Glutamatergic neuron (in vitro differentiated cells): ENCODE results near the gene RPAP3. TPM values are rescaled to one million over a fixed set of nuclear protein-coding genes. Genes with fewer than 3 reads are reported as not detected.

Experiments
- DNase-seq: peaks from one replicate; pipeline ENCODE4 v3.0.0; 2022
- H3K27ac Mint-ChIP-seq: one replicate; pipeline ENCODE4 v1.8.0; 2020; ENCODE audit warnings: mild to moderate bottlenecking, mixed read lengths, inconsistent platforms; ENCODE audit not compliant: unreplicated experiment
- H3K27me3 Mint-ChIP-seq: one replicate; pipeline ENCODE4 v1.8.0; 2020; ENCODE audit warnings: mild to moderate bottlenecking, moderate library complexity, mixed read lengths, inconsistent platforms; ENCODE audit not compliant: unreplicated experiment
- H3K36me3 Mint-ChIP-seq: one replicate; pipeline ENCODE4 v1.8.0; 2020; ENCODE audit warnings: mild to moderate bottlenecking, mixed read lengths, inconsistent platforms; ENCODE audit not compliant: unreplicated experiment
- H3K4me1 Mint-ChIP-seq: one replicate; pipeline ENCODE4 v1.8.0; 2020; ENCODE audit warnings: mild to moderate bottlenecking, low read depth, mixed read lengths, inconsistent platforms; ENCODE audit not compliant: unreplicated experiment
- H3K4me3 Mint-ChIP-seq: one replicate; pipeline ENCODE4 v1.8.0; 2020; ENCODE audit warnings: mild to moderate bottlenecking, mixed read lengths, inconsistent platforms; ENCODE audit not compliant: unreplicated experiment
- H3K9me3 Mint-ChIP-seq: one replicate; pipeline ENCODE4 v1.8.0; 2020; ENCODE audit warnings: mild to moderate bottlenecking, moderate library complexity, mixed read lengths, inconsistent platforms; ENCODE audit not compliant: unreplicated experiment
- total RNA-seq: library from RNA; stranded (reverse); fragmentation: NEBNext Ultra II Directional; extraction: Animal tissue kit (Norgen Biotek cat#: 25700); gene quantifications from one replicate; pipeline ENCODE4 v1.2.1, GENCODE V29; 2021; ENCODE audit not compliant: unreplicated experiment
- TF ChIP-seq, protein P1 (sequence below): fragments of 200-600 bp; sonication (generic); IDR thresholded peaks from one replicate; pipeline ENCODE4 v1.5.0; 2021; ENCODE audit not compliant: partially characterized antibody, unreplicated experiment

The RPAP3 gene
- total RNA-seq, 1 donor from 2014 or later: 29.5 TPM

- Mint-ChIP-seq H3K9me3 (peaks cover 4% of the 10 kb centered on the region), H3K27me3 (peaks cover 9% of the 10 kb centered on the region), H3K4me1 (no peaks in the 10 kb centered on the region), H3K4me3 (no peak overlapping the region), H3K36me3 (no peaks in the 10 kb centered on the region), H3K27ac (no peak overlapping the region)
- TF ChIP-seq, protein P1, sequence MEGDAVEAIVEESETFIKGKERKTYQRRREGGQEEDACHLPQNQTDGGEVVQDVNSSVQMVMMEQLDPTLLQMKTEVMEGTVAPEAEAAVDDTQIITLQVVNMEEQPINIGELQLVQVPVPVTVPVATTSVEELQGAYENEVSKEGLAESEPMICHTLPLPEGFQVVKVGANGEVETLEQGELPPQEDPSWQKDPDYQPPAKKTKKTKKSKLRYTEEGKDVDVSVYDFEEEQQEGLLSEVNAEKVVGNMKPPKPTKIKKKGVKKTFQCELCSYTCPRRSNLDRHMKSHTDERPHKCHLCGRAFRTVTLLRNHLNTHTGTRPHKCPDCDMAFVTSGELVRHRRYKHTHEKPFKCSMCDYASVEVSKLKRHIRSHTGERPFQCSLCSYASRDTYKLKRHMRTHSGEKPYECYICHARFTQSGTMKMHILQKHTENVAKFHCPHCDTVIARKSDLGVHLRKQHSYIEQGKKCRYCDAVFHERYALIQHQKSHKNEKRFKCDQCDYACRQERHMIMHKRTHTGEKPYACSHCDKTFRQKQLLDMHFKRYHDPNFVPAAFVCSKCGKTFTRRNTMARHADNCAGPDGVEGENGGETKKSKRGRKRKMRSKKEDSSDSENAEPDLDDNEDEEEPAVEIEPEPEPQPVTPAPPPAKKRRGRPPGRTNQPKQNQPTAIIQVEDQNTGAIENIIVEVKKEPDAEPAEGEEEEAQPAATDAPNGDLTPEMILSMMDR: no peak
- DNase-seq: no peak
Observed at GRCh38 chr12:47748899-47749298, 43.1 kb upstream of the RPAP3 start.

DNA sequence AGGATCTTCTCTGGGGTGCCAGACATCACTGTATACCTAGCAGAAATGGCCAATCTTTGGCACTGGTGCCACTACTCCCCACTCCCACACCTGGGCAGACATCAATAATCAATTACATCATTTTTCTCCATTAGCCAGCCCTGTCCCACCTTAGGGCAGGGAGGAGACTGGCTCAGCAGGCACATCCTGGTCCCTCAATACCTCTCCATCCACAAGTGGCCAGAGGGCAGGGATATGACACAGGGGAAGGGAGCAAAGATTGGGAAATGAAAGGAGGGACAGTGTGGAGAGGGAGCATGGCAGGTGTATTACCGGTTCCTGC lies 42.6 kb upstream of the RPAP3 start:
- TF ChIP-seq, protein P1: no peak
- peaks cover 13% of the 10 kb centered on the region for H3K27me3 Mint-ChIP-seq
- H3K9me3 Mint-ChIP-seq: peaks cover 6% of the 10 kb centered on the region
- DNase-seq: no peak
- H3K27ac Mint-ChIP-seq: no peak overlapping the region
- peaks cover 2% of the 10 kb centered on the region for H3K4me1 Mint-ChIP-seq
- H3K36me3 Mint-ChIP-seq: no peaks in the 10 kb centered on the region
- H3K4me3 Mint-ChIP-seq: no peak overlapping the region

DNA sequence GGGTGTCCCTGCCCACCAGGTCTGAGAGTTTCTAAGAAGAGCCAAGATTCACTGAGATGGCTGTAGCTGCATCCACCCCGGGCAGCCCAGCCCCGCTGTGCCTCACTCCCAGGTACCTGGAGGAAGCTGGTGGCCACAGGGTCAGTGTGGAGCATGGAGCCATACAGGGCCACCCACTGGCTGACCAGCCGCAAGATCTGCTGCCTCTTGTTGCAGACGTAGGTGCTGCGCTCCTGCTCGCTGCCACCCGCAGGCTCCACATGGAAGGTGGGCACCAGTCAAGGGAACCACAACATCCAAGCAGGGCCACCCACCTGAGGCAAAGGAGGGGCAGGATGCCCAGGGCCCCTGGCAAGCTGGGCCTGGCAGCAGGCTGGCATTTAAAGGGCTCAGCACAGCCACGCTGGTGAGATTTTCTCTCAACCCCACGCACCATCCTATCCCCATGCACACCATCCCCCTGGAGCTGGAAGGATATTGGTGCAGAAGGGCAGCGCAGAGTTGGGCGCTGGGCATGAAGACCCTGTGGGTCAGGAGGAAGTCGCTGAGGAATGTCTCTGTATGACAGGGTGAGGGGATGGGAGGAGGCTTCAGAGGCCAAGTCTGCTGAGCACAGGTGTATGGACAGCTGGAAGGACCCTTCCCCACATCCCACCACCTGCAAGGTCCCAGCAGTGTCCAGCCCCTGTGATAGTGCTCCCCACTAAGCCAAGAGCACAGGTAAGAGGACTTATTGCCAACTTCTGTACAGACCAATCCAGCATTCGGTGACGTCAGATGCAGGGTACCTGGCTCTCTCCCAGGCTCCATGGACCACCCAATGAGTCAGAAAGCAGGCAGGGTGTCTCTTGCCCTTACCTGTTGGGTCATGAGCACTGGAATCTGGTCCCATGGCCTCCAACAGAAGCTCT lies 42.0 kb upstream of the RPAP3 start:
- TF ChIP-seq, protein P1: no peak
- no peak overlapping the region for H3K4me3 Mint-ChIP-seq
- H3K9me3 Mint-ChIP-seq: peaks cover 11% of the 10 kb centered on the region
- peaks cover 8% of the 10 kb centered on the region for H3K4me1 Mint-ChIP-seq
- H3K27me3 Mint-ChIP-seq: peaks cover 17% of the 10 kb centered on the region
- DNase-seq: no peak
- no peaks in the 10 kb centered on the region for H3K36me3 Mint-ChIP-seq
- no peak overlapping the region for H3K27ac Mint-ChIP-seq

GRCh38 chr12:47747126-47747525 lies 41.3 kb upstream of the RPAP3 start:
- TF ChIP-seq, protein P1: no peak
- DNase-seq: no peak
- Mint-ChIP-seq H3K4me1 (peaks cover 9% of the 10 kb centered on the region), H3K4me3 (no peak overlapping the region), H3K27me3 (peaks cover 17% of the 10 kb centered on the region), H3K36me3 (no peaks in the 10 kb centered on the region), H3K27ac (peak overlapping the region; percentile 46), H3K9me3 (peaks cover 12% of the 10 kb centered on the region)

DNA sequence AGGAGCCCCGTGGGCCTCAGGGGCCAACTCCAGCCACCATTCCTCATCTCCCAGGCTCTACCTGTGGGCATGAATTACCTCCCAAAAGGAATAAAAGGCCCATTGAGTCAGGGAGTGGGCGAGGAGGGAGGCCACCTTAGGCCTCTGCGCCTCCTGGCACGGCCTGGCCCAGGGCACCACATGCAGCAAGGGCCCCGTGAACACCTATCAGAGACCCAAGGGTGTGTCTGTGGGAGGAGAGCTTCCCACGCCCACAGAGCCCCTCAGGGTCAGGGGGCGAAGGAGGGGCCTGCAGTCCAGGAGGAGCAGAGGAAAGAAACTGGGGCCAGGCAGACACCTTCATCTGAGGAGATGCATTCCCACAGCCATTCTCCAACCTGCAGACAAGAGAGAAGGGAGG lies 40.7 kb upstream of the RPAP3 start:
- Mint-ChIP-seq H3K4me3 (no peak overlapping the region), H3K27ac (no peak overlapping the region), H3K9me3 (peaks cover 15% of the 10 kb centered on the region), H3K27me3 (peaks cover 17% of the 10 kb centered on the region), H3K36me3 (no peaks in the 10 kb centered on the region), H3K4me1 (peaks cover 10% of the 10 kb centered on the region)
- TF ChIP-seq, protein P1: no peak
- no peak for DNase-seq
